Keratinocyte (primary cell): Measurements from ENCODE around the gene CDKN2AIPNL. TPM values are rescaled to one million over a fixed set of nuclear protein-coding genes. Genes with fewer than 3 reads are reported as not detected.

Experiments used
- DNase-seq: peaks from one replicate; pipeline ENCODE4 v3.0.0-alpha.2; 2011; ENCODE audit warnings: low read depth, missing footprints, low spot score
- FAIRE-seq: peaks from 2 replicates; lab custom pipeline; 2011; peaks lifted over from hg19 to GRCh38; lab: Jason Lieb, UNC
- H2AFZ ChIP-seq: 2 replicates; pipeline ENCODE4 v1.6.0; 2012; ENCODE audit warnings: low read length, control low read depth, inconsistent platforms; ENCODE audit not compliant: control insufficient read depth
- H3K27ac ChIP-seq: 2 replicates; pipeline ENCODE4 v1.5.1; 2011; ENCODE audit warnings: low read length; ENCODE audit not compliant: control insufficient read depth, insufficient read depth
- H3K27me3 ChIP-seq: 3 replicates; pipeline ENCODE4 v1.6.0; 2011; ENCODE audit warnings: low read length; ENCODE audit not compliant: control insufficient read depth, insufficient read depth; ENCODE audit errors: extremely low read depth
- H3K36me3 ChIP-seq, 2 experiments: 2 replicates in 1 of 2; 3 replicates in 1 of 2; pipeline ENCODE4 v1.5.1; 2011; ENCODE audit warnings: low read length in 2 of 2, mild to moderate bottlenecking in 1 of 2; ENCODE audit not compliant: control insufficient read depth in 2 of 2, insufficient read depth in 2 of 2; ENCODE audit errors: extremely low read depth in 1 of 2
- H3K4me1 ChIP-seq: 3 replicates; pipeline ENCODE4 v1.5.1; 2011; ENCODE audit warnings: low read length; ENCODE audit not compliant: control insufficient read depth, insufficient read depth; ENCODE audit errors: extremely low read depth
- H3K4me2 ChIP-seq: 3 replicates; pipeline ENCODE4 v1.6.0; 2011; ENCODE audit warnings: low read depth, low read length; ENCODE audit not compliant: control insufficient read depth, insufficient read depth; ENCODE audit errors: extremely low read depth
- H3K4me3 ChIP-seq, 3 experiments: fragments of 200-600 bp in 1 of 3; sonication (generic) in 1 of 3; 2 replicates in 2 of 3; 3 replicates in 1 of 3; pipeline ENCODE4 v1.5.1; 2011 to 2016; ENCODE audit warnings: low read length in 3 of 3, mild to moderate bottlenecking in 3 of 3, control low read depth in 2 of 3, inconsistent platforms in 1 of 3, low read depth in 1 of 3, mixed read lengths in 1 of 3, mixed run types in 1 of 3, moderate library complexity in 1 of 3; ENCODE audit not compliant: control insufficient read depth in 2 of 3, insufficient read depth in 2 of 3; ENCODE audit errors: extremely low read depth in 1 of 3
- H3K79me2 ChIP-seq: 2 replicates; pipeline ENCODE4 v1.6.0; 2012; ENCODE audit warnings: low read length; ENCODE audit not compliant: control insufficient read depth, insufficient read depth
- H3K9ac ChIP-seq: 3 replicates; pipeline ENCODE4 v1.6.0; 2011; ENCODE audit warnings: low read length; ENCODE audit not compliant: control insufficient read depth, insufficient read depth; ENCODE audit errors: extremely low read depth
- H3K9me1 ChIP-seq: 3 replicates; pipeline ENCODE4 v1.6.0; 2011; ENCODE audit warnings: low read length; ENCODE audit not compliant: control insufficient read depth, insufficient read depth; ENCODE audit errors: extremely low read depth
- H3K9me3 ChIP-seq: 2 replicates; pipeline ENCODE4 v1.5.1; 2012; ENCODE audit warnings: low read depth, low read length; ENCODE audit not compliant: control insufficient read depth
- H4K20me1 ChIP-seq: 3 replicates; pipeline ENCODE4 v1.6.0; 2011; ENCODE audit warnings: low read length; ENCODE audit not compliant: control insufficient read depth, insufficient read depth; ENCODE audit errors: extremely low read depth
- CTCF ChIP-seq, 3 experiments: IDR thresholded peaks in 1 of 3; conservative IDR thresholded peaks in 1 of 3; optimal IDR thresholded peaks in 1 of 3; 2 replicates in 2 of 3; 3 replicates in 1 of 3; pipeline versions ENCODE3 to v1.5.1; 2011; ENCODE audit warnings: low read length in 3 of 3, mild to moderate bottlenecking in 3 of 3, moderate library complexity in 2 of 3, control low read depth in 1 of 3, inconsistent platforms in 1 of 3; ENCODE audit not compliant: insufficient read depth in 2 of 3; ENCODE audit errors: extremely low read depth in 1 of 3
- EZH2 ChIP-seq: IDR thresholded peaks from one replicate; pipeline ENCODE4 v1.6.1; 2012; ENCODE audit warnings: inconsistent platforms, mild to moderate bottlenecking, low read length, moderate library complexity
- dilution Hi-C: fragments of 300-500 bp; cut with MboI; formaldehyde crosslinking; loops from one replicate; pipeline ENCODE4 v1.7.0; 2020; ENCODE audit warnings: low sequenced_read_pairs; ENCODE audit not compliant: extremely low pct_ligation_motif_present
- polyA plus RNA-seq, 5 experiments: library from polyadenylated mRNA; depleted of rRNA in 3 of 5; stranded (reverse) in 3 of 5; stranded (forward) in 1 of 5; unstranded in 1 of 5; fragments of >200 nt; gene quantifications; 1 replicate in 1 of 5; 2 replicates in 3 of 5; 3 replicates in 1 of 5; pipeline versions ENCODE4 v1.2.1 to v1.2.3, GENCODE V29; 2011 to 2012; ENCODE audit warnings: missing spikeins in 2 of 5, low read depth in 1 of 5, low replicate concordance in 1 of 5

CDKN2AIPNL gene
- polyA plus RNA-seq, 1 donor (not counting 4 experiments of a cell fraction or from before 2014, with no cell fraction given), result 28.4 TPM

DNA sequence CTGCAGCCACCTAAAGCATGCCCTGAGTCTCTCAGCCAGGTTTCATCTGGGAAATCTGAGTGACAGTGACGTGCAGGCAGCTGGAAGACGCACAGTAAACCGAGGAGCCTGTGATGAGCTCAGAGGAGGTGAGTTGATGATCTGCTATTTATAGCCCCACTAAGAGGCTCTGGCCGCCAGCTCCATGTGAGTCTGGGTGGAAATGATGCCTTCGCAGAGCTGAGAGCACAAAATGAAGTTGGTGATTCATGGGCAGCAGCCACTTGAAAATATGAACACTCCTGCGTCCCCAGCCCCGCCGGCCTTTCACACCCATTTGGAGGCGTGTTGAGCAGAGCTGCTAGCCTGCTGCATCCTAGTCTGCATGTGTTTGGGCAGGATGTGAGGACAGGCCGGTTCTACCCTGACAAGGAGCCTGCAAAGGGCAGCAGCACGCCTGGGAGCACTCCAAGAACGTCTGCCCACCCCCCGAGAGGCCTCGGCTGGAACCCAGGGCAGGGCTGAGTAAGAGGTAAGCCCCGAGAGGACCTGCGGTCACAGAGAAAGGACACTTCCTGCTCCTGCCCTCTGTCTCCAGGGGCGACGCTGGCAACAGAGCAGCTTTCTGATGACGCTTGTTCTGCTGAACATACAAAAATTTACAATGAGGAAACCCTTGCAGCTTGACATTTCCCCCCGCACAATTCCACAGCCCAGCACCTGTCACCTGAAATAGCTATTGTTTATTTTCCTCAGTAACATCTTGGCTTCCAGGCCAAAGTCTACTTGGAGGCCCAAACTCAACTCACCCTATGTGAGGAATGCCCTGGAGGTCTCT is 25.1 kb upstream of the CDKN2AIPNL start:
- dilution Hi-C loops, result no loop called here
- Histone ChIP-seq H3K79me2 (no peaks in the 10 kb centered on the region), H3K27ac (peak overlapping the region; percentile 72), H3K4me1 (peaks cover 56% of the 10 kb centered on the region), H4K20me1 (no peaks in the 10 kb centered on the region), H3K4me2 (no peak overlapping the region), H3K27me3 (no peaks in the 10 kb centered on the region), H3K4me3 (no peak overlapping the region), H3K9me3 (no peaks in the 10 kb centered on the region), H3K9me1 (peaks cover 3% of the 10 kb centered on the region), H3K36me3 (no peaks in the 10 kb centered on the region), H3K9ac (peak overlapping the region; percentile 6), H2AFZ (no peak overlapping the region)
- FAIRE-seq, result no peak
- DNase-seq, result no peak
- TF ChIP-seq CTCF (optimal IDR thresholded peaks at IDR 0.05 in 1 of 3, IDR thresholded peaks at IDR 0.05 in 1 of 3, conservative IDR thresholded peaks at IDR 0.05 in 1 of 3; ENCODE audit: extremely low read depth in 1 of 3, insufficient read depth in 2 of 3, low read length in 3 of 3) (no peak), EZH2 (no peak)

DNA sequence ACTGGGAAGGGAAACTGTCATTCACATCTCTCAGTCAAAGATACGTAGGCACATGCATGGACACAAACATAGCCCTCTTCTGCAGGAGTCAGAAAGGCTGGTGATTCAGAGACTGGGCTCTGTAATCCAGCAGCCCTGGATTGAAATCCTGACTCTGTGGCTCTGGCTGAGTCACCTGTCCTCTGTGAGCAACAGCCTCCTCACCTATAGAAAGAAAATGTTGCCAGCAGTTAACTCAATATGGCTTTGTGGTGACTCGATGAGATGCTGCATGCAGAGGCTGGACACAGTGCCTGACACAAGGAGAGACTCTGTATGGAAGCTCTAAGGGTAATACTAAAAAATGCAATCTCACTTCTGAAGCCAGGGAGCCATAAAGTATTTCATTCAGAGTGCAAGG is 23.9 kb upstream of the CDKN2AIPNL start:
- H3K4me1 ChIP-seq, result peaks cover 54% of the 10 kb centered on the region
- H3K9me3 ChIP-seq, result no peaks in the 10 kb centered on the region
- no peaks in the 10 kb centered on the region for H3K27me3 ChIP-seq
- H2AFZ ChIP-seq, result no peak overlapping the region
- peak; percentile 81 for DNase-seq
- H4K20me1 ChIP-seq, result no peaks in the 10 kb centered on the region
- peak overlapping the region; percentile 36 for H3K9ac ChIP-seq
- H3K4me2 ChIP-seq, result peak overlapping the region; percentile 42
- no peaks in the 10 kb centered on the region for H3K36me3 ChIP-seq
- FAIRE-seq, result peak; percentile 94
- peak overlapping the region; percentile 72 for H3K27ac ChIP-seq
- dilution Hi-C loops, result no loop called here
- no peak overlapping the region for H3K4me3 ChIP-seq
- peaks cover 3% of the 10 kb centered on the region for H3K9me1 ChIP-seq
- no peak for TF ChIP-seq EZH2
- TF ChIP-seq CTCF (optimal IDR thresholded peaks at IDR 0.05 in 1 of 3, IDR thresholded peaks at IDR 0.05 in 1 of 3, conservative IDR thresholded peaks at IDR 0.05 in 1 of 3; ENCODE audit: extremely low read depth in 1 of 3, insufficient read depth in 2 of 3, low read length in 3 of 3), result no peak
- H3K79me2 ChIP-seq, result no peaks in the 10 kb centered on the region
